Spleen (tissue), 7 donors: Measurements from ENCODE around the gene LHFPL5.

Source experiments
- CTCF ChIP-seq, 11 experiments: fragments of 200-600 bp in 7 of 11; fragments of 450-650 bp in 4 of 11; sonication (generic) in 4 of 11; IDR thresholded peaks in 8 of 11; conservative IDR thresholded peaks in 3 of 11; 1 replicate in 7 of 11; 2 replicates in 4 of 11; pipeline versions ENCODE4 v1.4.0 to v1.8.0; 2016 to 2021; ENCODE audit warnings: antibody characterized with exemption in 11 of 11, inconsistent platforms in 4 of 11, mild to moderate bottlenecking in 1 of 11
- POLR2A ChIP-seq, 3 donors: fragments of 450-650 bp; IDR thresholded peaks; one replicate each; pipeline ENCODE4 v1.5.1; 2017; ENCODE audit warnings: antibody characterized with exemption in 3 of 3, mild to moderate bottlenecking in 1 of 3
- POLR2AphosphoS5 ChIP-seq, 3 donors: sonication (generic); formaldehyde crosslinking; IDR thresholded peaks; one replicate each; pipeline ENCODE4 v1.5.1; 2017; ENCODE audit warnings: antibody characterized with exemption in 3 of 3
- donor health status: DM: no; HTN: no; CAD: no; lungs with moderate emphysema.
- donor health status: DM: no; HTN: no; CAD: no.
- donor health status: DM: no; HTN: no; CAD: no.

GRCh38 chr6:35787266-35788218, 17.6 kb upstream of the LHFPL5 start:
- TF ChIP-seq CTCF (IDR thresholded peaks at IDR 0.05 in 8 of 11, conservative IDR thresholded peaks at IDR 0.05 in 3 of 11), result no peak
- no peak for TF ChIP-seq POLR2A (IDR thresholded peaks at IDR 0.05)
- TF ChIP-seq POLR2AphosphoS5 (IDR thresholded peaks at IDR 0.05), result no peak
